ENCODE data around the gene RET.

The RET gene

DNA sequence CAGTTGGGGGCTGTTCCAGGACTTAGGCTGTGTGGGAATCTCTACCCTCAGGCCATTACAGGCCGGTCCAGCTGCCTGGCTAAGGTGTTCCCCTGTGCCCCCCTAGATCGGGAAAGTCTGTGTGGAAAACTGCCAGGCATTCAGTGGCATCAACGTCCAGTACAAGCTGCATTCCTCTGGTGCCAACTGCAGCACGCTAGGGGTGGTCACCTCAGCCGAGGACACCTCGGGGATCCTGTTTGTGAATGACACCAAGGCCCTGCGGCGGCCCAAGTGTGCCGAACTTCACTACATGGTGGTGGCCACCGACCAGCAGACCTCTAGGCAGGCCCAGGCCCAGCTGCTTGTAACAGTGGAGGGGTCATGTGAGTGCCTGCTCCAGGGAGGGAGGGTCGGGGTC is 34.2 kb downstream of the RET start:
- no peak for DNase-seq

DNA sequence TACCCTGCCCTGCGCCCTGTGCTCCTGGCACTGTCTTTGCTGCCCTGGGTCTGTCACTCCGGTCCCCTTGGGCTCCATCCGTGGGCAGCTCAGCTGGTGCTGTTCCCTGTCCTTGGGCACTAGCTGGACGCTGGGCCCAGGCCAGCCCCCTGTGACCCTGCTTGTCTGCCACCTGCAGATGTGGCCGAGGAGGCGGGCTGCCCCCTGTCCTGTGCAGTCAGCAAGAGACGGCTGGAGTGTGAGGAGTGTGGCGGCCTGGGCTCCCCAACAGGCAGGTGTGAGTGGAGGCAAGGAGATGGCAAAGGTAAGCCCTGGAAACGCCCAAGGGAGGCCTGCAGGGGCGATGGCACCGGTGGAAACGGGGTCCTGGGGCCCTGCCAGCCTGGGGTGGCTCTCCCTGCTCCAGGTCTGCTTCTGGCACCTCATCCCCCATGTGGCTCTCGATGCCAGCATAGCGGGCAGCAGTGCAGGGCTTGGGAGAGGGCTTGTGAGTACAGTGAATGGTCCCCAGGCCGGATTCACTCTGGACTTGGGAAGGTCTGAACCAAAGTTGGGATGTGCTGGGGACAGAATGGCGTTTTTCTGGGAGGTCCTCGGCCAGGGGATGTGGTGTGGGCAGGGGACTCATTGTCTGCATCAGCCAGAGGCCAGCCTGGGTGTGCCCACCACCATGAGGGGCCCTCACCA is 35.2 kb downstream of the RET start:
- DNase-seq, result no peak

GRCh38 chr10:43112608-43112961 is 35.7 kb downstream of the RET start:
- no peak for DNase-seq

GRCh38 chr10:43113201-43114087 is 36.6 kb downstream of the RET start:
- no peak for DNase-seq

GRCh38 chr10:43114088-43114742 is 37.3 kb downstream of the RET start:
- no peak for DNase-seq

DNA sequence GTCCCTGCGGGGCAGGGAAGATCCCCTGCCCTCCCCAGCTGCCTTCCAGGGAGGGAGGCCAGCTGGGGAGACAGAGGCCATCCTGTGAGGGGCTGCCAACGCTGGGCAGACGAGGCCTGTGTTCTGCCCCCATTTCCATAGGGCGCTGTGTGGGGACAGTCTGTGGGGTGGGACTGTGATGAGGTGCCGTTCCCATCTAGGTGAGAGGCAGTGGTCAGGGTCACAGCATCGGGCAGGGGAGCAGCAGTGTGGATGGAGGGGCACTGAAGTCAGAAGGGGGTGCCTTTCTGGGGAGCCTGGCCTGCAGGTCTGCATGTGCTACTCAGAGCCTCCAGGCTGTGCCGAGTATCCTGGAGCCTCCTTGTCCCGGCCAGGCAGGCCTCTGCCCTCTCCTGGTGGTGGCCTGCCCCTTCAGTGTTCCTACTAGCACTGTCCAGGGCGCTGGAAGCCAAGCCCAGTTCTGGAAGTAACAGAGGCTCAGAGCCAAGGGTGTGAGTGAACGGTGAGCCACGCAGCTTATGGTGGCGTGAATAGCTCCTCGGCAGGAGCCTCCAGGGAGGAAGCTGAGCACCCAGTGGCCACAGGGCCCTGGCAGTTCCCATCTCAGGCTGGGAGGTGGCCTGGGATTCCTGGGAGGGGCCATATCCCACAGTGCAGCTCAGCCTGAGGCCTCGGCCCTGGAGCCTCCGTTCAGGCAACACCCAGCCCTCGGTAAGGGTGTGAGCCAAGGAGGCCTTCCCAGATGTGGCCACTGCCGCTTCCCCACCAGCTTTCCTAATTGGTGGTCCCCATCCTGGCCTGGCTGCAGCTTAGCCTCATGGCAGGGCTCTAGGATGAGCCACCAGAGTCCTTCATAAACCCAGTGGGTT is 38.1 kb downstream of the RET start:
- DNase-seq, result no peak

DNA sequence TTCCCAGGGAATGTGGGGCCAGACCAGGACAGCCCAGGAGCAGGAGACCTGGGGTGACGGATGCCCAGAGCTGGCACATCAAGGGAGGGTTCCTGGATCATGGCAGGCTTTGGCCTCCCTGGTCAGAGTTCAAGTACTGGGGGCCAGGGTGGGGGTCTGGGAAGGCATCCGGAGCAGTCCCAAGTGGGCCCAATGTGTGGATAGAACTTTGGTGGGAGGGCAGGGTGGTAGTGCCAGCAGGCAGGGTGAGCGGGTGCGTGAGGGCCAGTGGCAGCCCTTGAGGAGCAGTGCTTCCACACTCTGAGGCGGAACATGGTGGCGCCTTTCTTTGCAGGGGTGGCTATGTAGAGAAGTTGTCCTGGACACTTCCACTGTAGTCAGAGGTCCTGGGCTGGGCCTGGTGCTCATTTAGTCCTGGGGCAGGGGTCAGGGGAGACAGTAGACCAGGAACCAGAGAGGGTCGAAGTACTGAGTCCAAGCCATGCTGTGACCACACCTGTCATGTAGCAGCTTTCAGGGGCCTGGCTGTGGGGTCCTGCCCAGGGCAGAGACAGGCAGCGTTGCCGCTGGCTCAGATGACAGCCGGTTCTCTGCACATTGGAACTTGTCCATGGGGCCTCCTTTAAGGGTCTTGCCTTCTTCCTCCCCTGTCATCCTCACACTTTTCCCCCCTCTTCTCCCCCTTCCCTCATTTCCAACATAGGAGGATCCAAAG is 39.2 kb downstream of the RET start:
- DNase-seq, result no peak

- DNase-seq, result no peak
Measured at GRCh38 chr10:43116596-43116995, 39.7 kb downstream of the RET start.

DNA sequence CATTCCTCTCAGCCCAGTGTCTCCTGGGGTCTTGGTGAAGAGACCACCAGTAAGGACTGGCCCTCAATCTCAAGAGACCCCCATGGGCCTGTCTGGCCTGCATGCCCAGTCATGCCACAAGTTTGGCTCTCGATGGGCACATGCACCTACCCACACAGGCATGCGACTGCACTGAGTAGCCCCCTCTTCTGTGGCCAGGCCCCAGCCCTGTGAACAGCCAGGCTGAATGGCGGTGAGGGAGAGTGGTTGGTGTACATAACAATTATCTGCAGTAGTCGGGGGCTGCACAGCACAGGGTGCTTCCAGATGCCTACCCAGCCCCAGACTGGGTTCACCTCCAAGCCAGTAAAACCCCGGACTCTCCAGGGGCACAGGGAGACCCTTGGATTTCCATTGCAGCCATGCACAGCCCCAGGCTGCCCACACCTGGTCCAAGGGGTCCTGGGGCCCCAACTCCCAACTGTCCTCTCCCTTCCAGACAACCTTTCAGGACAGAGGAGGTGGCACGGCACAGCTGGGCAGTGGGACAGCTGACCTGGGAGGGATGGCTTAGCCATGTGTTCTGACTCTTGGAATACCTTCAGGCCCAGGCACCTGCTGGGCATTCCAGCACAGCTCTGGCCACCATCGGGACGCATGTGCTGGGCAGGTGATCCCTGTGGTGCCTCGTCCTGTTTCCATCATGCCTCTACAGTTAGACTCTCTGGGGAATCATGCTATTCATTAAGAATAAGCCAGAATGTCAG is 40.3 kb downstream of the RET start:
- DNase-seq, result no peak

GRCh38 chr10:43117777-43118583 is 41.1 kb downstream of the RET start:
- DNase-seq, result no peak

- no peak for DNase-seq
Measured at GRCh38 chr10:43118631-43119415, 42.0 kb downstream of the RET start.

DNA sequence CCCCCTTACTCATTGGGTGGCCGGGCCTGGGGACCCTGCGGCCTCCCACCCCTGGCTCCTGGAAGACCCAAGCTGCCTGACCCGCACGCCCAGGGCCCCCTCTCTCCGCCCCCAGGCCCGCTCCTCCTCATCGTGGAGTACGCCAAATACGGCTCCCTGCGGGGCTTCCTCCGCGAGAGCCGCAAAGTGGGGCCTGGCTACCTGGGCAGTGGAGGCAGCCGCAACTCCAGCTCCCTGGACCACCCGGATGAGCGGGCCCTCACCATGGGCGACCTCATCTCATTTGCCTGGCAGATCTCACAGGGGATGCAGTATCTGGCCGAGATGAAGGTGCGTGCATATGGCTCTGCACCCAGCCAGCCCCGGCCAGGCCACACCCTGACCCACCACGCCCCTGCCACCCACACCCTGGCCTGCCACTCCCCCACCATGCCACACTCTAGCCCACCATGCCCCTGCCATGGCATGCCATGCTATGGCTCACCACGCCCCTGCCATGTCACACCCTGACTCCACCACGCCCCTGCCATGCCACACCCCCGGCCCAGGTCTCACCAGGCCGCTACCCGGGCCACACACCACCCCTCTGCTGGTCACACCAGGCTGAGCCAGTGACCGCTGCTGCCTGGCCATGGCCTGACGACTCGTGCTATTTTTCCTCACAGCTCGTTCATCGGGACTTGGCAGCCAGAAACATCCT is 42.7 kb downstream of the RET start:
- no peak for DNase-seq

GRCh38 chr10:43120116-43120928 is 43.5 kb downstream of the RET start:
- no peak for DNase-seq

DNA sequence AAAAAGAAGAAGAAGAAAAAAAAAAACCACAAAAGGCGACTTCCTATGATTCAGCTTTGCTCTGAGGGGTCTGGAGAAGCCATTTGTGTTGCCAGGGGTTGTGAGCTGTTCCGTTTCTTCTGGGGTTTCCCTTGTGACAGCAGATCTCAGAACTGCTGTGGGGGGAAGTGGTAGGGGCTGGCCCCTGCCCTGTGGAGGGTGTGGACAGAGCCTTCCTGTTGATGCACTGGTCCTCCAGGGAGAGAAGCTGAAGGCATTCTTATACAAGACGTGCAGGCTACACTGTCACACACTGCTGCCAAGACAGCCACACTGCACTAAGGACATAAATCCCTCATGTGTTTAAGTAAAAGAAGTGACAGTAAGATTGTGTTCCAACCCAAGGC is 44.1 kb downstream of the RET start:
- DNase-seq, result no peak

DNA sequence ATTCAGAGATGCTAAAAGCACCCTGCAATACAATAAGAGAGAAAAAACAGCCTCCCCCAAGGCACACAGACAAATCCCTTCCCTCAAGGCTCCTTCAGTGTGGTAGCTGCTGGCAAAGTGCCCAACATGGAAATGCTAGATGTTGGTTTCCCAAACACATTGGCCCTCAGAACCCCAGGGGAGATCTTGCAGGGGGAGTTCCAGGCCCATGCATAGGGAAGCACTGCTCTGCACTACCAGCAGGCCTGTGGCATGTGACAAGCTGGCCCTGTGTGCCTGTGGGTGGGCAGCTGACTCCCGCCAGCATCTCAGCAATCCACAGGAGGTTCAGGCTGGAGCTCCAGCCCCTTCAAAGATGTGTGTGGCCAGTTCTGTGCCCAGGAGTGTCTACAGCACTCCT is 44.6 kb downstream of the RET start:
- peak; percentile 28 for DNase-seq

DNA sequence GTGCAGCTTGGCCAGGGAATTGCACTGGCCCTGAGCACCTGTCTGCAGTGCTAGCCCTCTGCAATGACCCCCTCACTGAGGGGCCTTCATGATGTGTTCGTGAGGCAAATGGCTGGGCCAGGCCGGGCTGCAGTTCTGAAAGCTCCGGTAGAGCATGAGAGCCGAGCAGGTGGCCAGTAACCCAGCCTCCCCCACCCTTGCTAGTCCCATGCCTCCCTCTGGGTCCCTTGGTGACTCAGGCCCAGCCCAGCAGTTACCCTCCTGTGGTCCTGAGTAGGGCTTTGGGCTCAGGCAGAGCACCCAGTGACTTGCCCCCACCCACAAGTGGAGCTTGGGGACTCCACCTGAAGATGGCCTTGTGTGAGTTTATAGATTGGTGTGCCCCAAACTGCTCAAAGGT is 45.2 kb downstream of the RET start:
- no peak for DNase-seq

GRCh38 chr10:43122826-43123225 is 46.0 kb downstream of the RET start:
- DNase-seq, result no peak

DNA sequence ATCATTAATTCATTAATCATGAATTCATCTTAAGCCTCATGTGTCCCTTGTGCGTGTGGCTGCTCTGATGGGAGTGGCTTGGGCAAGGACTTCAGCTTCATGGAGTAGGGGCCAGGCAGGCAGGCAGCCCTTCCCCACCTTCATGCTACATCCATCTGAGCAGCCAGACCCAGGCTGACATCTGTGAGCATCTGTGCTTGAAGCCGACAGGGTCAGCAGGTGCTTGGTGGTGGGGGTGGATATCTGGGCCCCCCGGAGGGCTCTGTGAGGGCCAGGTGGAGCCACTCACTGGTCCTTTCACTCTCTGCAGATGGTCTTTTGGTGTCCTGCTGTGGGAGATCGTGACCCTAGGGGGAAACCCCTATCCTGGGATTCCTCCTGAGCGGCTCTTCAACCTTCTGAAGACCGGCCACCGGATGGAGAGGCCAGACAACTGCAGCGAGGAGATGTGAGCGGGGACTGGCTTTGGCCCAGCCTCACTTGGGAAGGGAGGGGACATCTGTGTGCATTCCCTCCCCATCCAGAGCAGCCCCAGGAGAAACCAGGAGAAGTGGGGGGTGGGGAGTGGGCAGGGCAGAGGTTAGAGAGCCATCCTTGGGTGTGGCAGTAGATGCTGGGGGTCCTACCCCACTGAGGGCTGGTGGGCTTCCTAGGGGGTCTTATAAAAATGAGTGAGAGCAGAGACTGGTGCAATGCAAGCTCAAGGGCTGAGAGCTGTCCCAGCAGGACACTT is 46.7 kb downstream of the RET start:
- DNase-seq, result no peak

Measured in NCI-H2171 treated with DMSO at 0.1 percent for 48 hours (cell line).